Right lobe of liver (tissue), 4 donors: ENCODE results near the gene GRB2.

Experiments
- CTCF ChIP-seq, 4 donors: fragments of 200-600 bp in 3 of 4; fragments of 450-650 bp in 1 of 4; IDR thresholded peaks; one replicate each; pipeline versions ENCODE4 v1.5.1 to v1.8.0; 2016 to 2022; ENCODE audit warnings: antibody characterized with exemption in 4 of 4, mild to moderate bottlenecking in 2 of 4
- POLR2A ChIP-seq: fragments of 450-650 bp; IDR thresholded peaks from one replicate; pipeline ENCODE4 v1.6.1; 2017; ENCODE audit warnings: antibody characterized with exemption, mild to moderate bottlenecking
- donor health status: DM: no; HTN: no; CAD: no.
- donor health status: DM: no; HTN: no; CAD: no.
- donor health status: DM: no; HTN: yes; CAD: no.

GRCh38 chr17:75326226-75326848 is 79.1 kb downstream of the GRB2 start:
- TF ChIP-seq CTCF (IDR thresholded peaks at IDR 0.05), result no peak
- TF ChIP-seq POLR2A, result no peak
